ENCODE data around the gene SHLD2.
"Not testable (repeated sequence)": the region's sequence is repeated elsewhere in the genome, so short reads cannot be mapped to it uniquely, and the experiment has no call there.

Gene SHLD2

GRCh38 chr10:87089746-87090145, 5.3 kb upstream of the SHLD2 start:
- DNase-seq, result no peak

DNA sequence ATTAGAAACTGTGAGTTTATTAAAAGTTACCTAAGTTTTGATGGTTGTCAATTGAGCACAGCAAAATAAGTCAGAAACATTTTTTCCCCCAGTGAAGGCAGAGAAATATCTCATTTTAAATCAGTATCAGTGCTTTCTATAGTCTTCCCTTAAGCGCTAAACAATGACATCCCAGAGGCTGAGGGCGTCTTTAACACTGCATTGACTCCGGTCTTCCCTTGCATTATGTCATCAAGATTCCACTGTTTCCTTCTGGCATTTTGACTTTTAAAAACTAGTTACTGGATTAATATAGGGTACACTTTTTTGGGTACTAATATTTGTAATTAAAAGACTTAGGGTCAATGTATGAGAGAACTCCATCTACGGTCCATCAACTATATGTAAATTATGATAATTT, 4.2 kb upstream of the SHLD2 start:
- DNase-seq, result no peak

GRCh38 chr10:87092376-87092860, 2.6 kb upstream of the SHLD2 start:
- no peak for DNase-seq

DNA sequence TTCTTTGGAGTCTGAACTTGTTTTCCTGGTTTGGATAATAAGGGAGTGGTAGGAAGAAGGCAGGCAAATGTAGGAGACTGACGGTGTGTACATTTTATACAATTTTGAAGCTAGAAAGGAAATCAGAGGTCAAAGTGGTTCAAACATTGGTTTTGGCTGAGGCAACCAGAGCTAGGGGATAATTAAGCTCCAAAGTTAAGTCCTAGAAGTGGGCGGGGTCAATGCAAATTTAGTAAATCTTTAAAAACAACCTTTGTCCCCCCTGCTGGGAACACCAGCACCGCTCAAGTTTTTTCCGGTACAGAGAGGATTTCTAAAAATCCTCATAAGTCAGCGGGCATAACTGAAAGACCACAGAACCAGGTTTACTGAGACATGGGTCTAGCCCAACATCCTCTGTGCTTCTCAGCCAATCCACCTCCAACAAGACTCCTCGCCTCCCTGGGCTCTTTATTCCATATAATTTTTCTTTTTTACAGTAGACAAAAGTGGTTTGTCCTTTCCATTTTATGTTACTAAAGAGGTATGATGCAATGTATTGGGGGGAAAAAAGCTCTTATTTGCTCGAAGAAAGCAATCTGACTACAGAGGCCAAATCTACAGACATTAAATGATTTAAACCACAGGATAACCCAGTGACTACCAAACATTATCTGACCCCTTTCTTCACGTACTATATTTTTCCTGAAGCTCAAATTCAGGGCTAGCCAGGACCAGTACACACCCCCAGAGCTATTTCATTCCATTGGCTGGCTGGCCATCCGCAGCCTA, 2.0 kb upstream of the SHLD2 start:
- DNase-seq, result peak; percentile 6

DNA sequence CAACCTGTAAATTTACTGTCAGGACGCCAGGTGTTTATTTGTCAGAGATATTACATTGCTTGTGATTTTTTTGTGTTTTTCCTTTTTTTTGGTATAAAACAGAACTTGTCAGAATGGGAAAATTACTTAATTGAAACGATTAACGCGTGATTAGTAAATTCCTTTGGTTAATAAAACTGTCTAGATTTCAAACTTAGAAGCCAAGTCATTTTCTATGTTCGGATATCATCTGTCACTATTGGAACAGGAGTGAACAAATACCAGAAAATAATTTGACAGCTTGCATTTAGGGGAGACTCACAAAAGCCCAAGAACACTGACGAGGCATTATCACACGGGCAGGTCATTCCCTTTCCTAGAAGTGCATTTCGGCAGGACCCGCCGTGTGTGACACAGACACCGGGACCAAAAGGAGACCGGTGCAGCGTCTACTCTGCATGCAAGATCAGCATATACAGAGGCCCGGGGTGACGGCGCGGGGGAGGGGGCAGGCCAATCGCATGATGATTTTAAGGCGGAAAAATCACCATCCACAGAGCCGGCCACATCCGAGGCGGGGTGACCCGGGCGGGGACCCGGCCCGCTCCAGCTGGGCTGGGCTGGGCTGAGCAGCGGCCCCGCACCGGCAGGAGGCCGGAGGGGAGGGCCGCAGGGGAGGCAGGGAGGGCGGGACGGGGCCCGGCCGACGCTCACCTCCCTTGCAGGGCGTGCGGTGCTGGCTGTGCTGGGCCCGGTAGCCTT, 1.2 kb upstream of the SHLD2 start:
- peak; percentile 54 for DNase-seq

GRCh38 chr10:87095236-87095945, 385 bp downstream of the SHLD2 start:
- peak; percentile 71 for DNase-seq

GRCh38 chr10:87101996-87102395, 7.0 kb downstream of the SHLD2 start:
- DNase-seq, result no peak

GRCh38 chr10:87104727-87105126, 9.7 kb downstream of the SHLD2 start:
- DNase-seq, result not testable (repeated sequence)

GRCh38 chr10:87105446-87106124, 10.6 kb downstream of the SHLD2 start:
- no peak for DNase-seq

DNA sequence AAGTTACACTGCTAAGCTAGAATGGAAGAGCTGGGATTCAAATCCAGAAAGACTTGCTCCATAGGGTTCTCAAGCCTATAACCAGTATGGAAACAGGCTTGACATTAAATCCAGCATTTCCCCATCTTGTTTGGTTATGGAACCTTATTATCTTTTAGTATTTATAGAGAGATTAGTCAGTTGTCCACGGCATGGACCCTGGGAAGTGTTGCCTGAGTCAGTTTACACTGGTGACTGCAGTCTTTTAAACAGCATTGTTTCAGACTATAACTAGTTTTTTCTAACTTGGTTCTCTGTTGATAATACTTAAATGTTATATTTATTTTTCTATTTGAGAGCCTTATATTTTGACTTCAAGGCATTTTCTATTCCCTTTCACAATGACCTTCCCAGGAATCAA, 23.1 kb downstream of the SHLD2 start:
- DNase-seq, result not testable (repeated sequence)

DNA sequence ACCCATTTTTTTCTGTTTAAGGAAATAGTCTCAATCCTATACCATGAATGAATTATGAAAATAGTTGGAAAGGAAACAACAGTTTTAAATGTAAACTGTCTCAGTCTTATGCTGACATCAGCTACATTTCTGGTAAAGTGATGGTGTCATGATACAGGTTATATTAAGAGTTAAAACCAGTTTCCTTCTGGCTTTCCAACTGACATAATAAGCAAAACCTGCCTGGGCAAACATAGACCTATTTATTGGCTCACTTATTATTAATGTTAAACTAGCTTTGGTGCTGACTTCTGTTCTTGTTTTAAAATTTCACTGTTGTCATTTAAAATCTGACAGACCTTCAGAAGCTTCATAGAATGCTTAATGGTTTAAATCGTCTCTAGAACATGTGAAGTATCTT, 24.0 kb downstream of the SHLD2 start:
- not testable (repeated sequence) for DNase-seq

DNA sequence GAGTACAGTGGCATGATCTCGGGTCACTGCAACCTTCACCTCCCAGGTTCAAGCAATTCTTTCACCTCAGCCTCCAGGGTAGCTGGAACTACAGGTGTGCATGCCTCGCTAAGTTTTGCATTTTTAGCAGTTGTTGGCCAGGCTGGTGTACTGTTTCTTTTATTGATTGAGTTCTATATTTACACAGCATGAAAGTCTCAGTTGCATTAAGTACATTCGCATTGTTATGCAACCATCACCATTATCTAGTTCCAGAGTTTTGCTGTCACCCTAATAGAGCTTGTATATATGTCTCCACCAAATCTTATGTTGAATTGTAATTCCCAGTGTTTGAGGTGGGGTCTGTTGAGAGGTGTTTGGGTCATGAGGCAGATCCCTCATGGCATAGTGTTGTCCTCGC, 28.3 kb downstream of the SHLD2 start:
- not testable (repeated sequence) for DNase-seq

DNA sequence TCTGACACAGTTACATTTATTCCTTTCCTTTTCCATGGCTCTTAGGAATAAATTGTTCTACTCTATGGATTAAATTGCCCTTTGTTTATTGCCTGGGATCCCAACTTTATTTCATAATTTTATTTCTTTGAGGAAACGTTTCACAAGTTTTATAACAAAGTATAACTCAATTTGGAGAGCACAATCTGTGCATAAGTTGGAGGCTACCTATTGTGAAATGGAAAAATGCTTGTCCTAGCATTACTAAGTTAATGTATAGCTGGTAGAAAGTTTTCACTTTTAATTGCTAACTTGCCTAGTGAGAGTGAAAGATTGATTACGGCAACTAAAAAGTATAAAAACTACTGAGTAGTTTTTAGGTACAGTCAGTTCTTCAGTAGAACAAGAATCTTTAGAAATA, 32.0 kb downstream of the SHLD2 start:
- DNase-seq, result not testable (repeated sequence)

GRCh38 chr10:87127607-87128156, 32.7 kb downstream of the SHLD2 start:
- not testable (repeated sequence) for DNase-seq

DNA sequence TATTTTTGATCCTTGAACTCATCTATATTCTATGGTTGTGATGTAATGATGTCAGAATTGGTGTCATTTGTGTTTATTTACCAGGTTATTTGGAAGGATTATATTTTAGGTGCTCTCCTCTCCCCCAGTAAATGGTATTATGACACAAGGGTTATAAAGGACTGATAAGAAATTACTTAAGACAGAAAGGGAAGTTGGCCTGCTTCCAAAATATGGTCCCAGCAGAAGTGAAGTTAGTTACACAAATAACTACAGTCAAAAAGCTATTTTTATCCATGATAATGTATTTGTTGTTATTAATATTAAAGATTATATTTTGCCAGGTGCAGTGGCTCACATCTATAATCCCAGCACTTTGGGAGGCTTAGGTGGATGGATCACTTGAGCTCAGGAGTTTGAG, 37.2 kb downstream of the SHLD2 start:
- DNase-seq, result not testable (repeated sequence)

GRCh38 chr10:87133936-87134335, 38.9 kb downstream of the SHLD2 start:
- DNase-seq, result not testable (repeated sequence)

DNA sequence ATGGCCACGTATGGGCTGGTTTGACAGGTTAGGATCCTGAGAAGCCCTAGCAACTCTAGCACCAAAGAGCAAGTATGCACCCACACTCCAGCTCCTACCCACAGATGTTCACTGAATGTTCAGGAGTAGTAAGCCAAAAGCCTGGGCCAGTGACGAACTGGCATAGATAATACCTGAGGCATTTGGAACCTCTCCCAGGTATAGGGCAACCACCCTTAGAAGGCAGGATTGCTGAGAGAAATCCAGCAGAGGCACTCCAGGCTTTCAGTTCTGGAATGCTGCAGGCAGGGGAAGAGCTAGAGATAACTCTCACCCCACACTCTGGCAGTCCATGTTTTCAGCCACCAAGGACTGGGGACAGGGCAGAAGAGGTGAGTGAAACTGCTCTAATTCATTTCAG, 39.4 kb downstream of the SHLD2 start:
- not testable (repeated sequence) for DNase-seq

GRCh38 chr10:87137478-87137877, 42.5 kb downstream of the SHLD2 start:
- not testable (repeated sequence) for DNase-seq

GRCh38 chr10:87142230-87143108, 47.5 kb downstream of the SHLD2 start:
- DNase-seq, result not testable (repeated sequence)

DNA sequence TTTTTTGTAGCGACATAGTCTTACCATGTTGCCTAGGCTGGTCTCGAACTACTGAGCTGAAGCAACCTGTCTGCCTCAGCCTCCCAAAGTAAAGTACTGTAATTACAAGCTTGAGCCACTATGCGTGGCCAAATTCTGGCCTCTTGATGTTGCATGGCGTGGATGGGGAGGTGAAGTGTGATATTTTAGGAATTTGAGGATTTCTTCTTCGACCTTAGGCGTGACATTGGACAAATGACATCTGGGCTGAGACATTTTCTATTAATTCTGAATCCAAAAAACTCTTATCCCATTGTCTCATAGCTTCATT, 48.1 kb downstream of the SHLD2 start:
- DNase-seq, result not testable (repeated sequence)

DNA sequence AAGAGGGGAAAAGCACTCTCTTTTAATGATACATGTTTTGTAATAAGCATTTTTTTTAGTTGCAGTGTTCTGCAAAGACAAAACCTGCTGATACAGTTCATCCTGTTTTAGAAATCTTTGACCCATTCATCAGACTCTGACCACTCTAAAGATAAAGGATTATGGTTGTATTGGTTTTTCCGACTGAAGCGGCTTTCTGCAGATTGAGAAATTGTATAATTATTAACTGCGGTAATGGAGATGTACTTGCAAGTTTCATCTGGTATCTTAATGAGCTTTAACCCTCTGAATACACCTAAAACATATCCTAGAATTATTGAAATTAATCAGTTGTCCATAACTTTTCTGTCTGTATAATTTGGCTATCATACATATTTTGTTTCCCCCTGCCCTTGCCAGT, 50.6 kb downstream of the SHLD2 start:
- DNase-seq, result not testable (repeated sequence)

Data from activated gamma-delta T cell treated with Interleukin-2 at 50 U/mL for 16 hours (primary cell).